Right hindlimb (tissue), 1 donor: ENCODE results near the gene TPD52L2.
"Not testable (repeated sequence)": the region's sequence is repeated elsewhere in the genome, so short reads cannot be mapped to it uniquely, and the experiment has no call there.

Experiments used
- DNase-seq: peaks from one replicate; pipeline ENCODE4 v3.0.0-alpha.2; 2018

Gene TPD52L2

DNA sequence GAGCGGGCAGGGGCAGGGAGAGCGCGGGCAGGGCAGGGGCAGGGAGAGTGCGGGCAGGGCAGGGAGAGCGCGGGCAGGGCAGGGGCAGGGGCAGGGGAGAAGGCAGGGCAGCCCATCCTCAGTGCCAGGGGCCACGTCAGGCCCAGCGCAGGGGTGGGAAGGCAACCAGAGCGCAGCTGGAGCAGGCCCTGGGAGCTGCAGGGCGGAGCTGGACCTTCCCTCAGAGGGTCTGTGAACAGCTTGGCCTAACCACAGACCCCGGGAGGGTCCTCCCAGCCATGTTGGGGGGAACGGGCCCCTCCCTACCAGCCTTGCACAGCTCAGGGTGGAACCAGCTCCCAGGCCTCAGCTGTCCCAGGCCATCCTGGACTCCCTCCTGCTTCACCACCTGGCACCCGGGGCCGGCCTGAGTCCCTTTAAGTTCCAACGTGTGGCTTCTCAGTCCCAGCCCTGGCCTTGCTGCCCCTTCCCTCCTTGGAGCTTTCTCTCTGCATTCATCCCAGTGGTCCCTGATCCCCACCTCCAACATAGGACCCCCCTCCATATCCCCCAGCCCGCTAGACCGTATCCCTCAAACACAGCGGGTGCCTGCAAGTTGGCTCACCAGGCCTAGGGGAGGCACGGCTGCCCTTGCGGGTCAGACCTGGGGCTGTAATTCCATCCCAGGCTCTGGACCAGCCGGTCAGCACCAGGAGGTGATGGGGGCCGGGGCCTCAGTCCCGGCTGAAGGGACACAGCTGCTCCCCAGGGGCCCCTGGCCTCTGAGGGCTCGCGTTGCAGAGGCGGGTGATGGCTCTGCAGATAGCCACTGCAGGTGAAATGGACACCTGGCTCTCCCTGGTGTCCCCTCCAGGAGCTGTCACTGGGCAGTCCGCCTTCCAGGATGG is 28.4 kb upstream of the TPD52L2 start:
- peak; percentile 82 for DNase-seq

DNA sequence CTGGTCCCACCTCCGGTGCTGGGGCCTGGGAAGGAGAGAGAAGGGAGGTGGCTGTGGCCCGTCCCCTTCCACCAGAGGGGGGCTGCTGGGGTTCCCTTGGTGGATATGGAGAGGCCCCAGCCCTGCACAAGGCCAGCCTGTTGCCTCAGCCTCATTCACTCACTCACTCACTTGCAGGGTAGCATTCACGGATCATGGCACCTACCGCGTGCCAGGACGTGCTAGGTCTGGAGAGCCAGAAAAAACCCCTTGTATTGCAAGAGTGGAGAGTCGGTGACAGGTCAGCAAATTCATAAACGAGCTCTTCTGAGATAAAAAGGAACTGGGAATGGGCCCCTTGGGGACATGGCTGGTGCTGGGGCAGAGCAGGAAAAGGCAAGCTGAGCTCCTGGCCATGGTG is 27.6 kb upstream of the TPD52L2 start:
- no peak for DNase-seq

- no peak for DNase-seq
Measured at GRCh38 chr20:63839620-63840019, 25.4 kb upstream of the TPD52L2 start.

DNA sequence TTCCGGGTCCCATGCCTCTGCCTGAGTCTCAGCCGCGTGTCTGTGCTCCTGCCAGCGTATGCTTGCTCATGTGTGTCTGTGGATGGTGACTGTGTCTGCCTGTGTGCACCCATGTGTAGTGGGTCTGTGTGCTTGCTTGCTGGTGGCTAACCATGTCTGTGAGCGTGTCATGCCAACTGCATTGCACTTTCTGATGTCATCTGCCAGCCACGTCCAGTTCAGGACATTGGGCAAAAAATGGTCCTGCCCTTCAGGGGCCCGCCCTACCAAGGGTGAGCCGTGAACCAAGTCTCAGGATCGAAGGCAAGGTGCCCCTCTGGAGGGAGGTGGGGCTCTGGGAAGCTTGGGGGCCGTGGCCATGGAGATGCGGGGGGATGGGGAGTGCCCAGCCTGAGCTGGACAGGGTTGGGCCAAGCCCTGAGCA is 24.7 kb upstream of the TPD52L2 start:
- DNase-seq: no peak

DNA sequence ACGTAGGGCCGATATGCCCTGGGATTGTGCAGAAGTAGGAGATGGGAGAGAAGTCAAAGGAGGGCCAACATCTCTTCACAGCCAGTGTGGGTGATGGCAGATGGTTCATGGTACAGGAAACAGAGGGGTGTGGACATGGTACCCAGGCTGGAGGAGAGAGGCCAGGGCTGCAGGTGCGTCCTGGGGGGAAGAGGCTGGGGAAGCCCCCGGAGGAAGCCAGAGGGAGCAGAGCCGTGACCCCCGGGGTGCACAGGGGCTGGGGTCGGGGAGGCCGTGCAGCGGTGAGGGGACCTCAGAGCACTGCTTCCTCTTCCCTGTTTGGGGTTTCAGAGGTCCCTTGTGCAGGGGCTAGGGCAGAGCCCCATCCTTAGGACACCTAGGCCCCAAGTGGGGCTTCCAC is 22.8 kb upstream of the TPD52L2 start:
- no peak for DNase-seq

GRCh38 chr20:63843222-63843621 is 21.8 kb upstream of the TPD52L2 start:
- DNase-seq: no peak

DNA sequence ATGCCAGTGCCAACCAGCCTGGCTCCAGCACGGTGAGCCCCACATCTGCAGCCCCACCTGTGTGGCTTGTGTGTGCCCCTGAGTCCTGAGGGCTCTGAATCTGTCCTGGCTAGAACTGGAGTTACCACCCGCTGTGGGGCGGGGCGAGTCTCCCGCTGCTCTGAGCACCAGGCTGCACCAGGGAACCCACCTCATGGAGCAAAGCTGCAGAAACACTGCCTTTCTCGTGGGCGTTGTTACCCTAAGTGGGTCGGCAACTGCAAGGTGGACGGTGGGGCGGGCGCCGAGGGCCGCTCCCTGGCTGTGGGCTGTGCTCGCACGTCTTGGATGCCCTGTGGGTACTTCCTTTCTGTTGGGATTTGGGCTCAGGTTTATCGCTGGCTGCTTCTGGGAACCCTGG is 21.3 kb upstream of the TPD52L2 start:
- no peak for DNase-seq

- no peak for DNase-seq
Measured at GRCh38 chr20:63844511-63844991, 20.5 kb upstream of the TPD52L2 start.

GRCh38 chr20:63846128-63846771 is 18.8 kb upstream of the TPD52L2 start:
- DNase-seq: peak; percentile 92

DNA sequence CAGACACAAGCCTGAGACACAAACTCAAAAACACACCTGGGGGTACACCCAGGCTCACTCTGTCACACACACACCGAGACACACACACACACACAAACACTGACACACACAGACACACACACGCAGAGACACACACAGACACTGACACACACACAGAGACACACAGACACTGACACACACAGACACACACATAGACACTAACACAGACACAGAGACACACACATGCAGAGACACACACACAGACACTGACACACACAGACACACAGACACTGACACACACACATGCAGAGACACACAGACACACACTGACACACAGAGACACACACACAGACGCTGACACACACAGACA is 18.2 kb upstream of the TPD52L2 start:
- DNase-seq: no peak

GRCh38 chr20:63847237-63848002 is 17.6 kb upstream of the TPD52L2 start:
- peak; percentile 67 for DNase-seq

GRCh38 chr20:63848003-63848911 is 16.8 kb upstream of the TPD52L2 start:
- DNase-seq: peak; percentile 31

DNA sequence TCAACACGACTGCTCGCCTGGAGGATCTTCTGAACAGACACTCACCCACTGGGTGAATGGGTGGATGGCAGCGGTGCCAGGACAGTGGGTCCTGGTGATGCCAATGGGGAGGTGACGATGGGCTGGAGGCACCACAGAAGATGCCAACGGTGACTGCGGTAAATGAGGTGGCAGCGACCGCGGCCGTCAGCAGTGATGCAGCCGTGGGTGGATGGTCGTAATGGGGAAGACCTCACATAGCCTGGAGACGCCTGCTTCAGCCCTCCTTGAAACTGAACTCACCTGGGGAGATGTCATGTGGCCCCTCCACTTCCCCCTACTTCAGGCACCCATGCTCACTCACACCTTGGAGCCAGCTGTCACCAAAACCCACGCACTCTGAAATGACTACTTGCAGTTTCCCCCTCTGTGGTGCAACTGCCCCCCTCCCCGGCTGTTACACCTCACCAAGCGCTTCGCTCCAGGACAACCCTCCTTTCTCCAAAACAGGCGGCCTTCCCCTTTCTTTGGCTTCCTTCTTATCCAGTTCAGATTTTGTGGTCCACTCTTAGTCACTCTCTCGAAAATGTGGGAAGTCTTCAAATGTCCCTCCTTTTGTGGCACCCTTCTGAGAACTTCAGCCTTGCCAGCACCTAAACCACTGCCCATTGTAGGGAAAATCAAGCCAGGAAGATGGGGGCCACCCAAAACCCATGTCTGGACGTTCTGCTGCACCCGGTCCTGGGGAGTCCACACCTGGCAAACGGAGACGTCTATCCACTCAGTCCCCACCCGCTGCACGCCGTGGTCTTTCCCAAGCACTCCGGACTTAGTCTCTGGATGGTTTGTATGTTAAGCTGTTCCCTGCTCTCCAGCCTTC is 14.2 kb upstream of the TPD52L2 start:
- DNase-seq: no peak

GRCh38 chr20:63851548-63851943 is 13.5 kb upstream of the TPD52L2 start:
- DNase-seq: not testable (repeated sequence)

GRCh38 chr20:63853733-63854068 is 11.4 kb upstream of the TPD52L2 start:
- DNase-seq: not testable (repeated sequence)

GRCh38 chr20:63854069-63854765 is 10.9 kb upstream of the TPD52L2 start:
- peak; percentile 70 for DNase-seq

- peak; percentile 80 for DNase-seq
Measured at GRCh38 chr20:63854766-63855362, 10.2 kb upstream of the TPD52L2 start.

DNA sequence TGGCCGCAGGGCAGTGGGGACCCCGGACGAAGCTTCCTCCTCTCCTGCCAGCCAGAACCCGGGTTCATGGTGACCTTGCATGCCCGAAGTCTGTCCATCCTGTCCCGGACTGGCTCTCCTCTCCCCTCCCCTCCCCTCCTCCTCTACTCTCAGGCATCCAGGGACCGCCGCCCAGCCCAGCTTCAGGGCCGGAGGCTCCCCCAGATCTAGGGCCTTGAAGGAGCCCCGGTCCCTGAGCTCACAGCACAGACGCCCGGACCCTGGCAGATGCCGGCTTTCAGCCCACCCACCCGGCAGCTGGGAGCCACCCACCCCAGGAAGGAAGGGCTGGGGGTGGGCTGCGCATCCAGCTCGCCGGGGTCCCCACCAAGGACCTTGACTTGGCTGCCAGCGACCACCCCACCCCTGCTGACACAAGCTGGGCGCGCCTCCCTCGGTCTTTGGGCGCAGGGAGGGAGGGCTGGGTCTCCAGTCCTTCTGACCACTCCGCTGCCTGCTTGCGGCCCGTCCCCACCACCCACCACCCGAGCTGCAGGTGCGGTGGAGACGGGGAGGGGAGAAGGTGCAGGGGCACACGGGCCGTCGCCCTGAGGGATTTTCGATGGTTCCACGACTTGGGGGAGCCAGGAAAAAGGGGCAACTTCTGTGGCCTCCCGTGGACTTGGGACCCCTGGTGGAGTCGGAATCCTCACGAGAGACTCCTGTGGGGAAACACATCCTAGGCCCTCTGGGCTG is 9.5 kb upstream of the TPD52L2 start:
- no peak for DNase-seq

DNA sequence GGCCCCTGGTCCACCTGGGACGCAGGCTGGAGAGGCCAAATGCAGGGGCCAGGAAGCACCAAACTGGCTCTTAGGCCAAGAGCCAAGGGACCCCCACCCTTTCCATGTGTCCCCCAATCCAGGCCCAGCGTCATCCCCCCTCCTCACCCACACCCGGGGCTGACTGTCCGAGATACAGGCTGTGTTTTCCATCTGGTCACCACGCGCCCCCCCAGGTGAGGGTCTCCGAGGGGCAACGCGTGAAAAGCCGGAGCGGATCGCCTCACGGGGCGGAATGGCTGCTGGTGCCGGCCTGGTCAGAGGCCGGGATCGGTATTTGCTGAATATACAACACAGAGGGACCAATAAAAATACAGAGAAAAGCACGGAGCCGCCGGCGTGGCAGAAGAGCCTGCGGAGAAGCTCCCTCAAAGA is 9.0 kb upstream of the TPD52L2 start:
- peak; percentile 36 for DNase-seq
